IgD-negative memory B cell (primary cell): ENCODE measurements around the gene SEPTIN12. TPM values are rescaled to one million over a fixed set of nuclear protein-coding genes. Genes with fewer than 3 reads are reported as not detected.

Experiments
- polyA plus RNA-seq: library from polyadenylated mRNA; unstranded; fragments of 300-500 nt; fragmentation: Illumina TruSeq; gene quantifications from one replicate; pipeline ENCODE4 v1.2.3, GENCODE V29; 2021

Gene SEPTIN12
- polyA plus RNA-seq, 1 donor from 2014 or later, result not detected

Other genes starting within 250 kb of the SEPTIN12 start
- 28.5 TPM for gene CDIP1, start 249.6 kb downstream of the SEPTIN12 start, polyA plus RNA-seq
- gene C16orf96, start 232.0 kb downstream of the SEPTIN12 start, polyA plus RNA-seq, result 0.05 TPM
- gene UBALD1, start 173.5 kb downstream of the SEPTIN12 start, polyA plus RNA-seq, result 6.7 TPM
- gene MGRN1, start 163.5 kb downstream of the SEPTIN12 start, polyA plus RNA-seq, result 8.5 TPM
- gene NUDT16L1, start 94.8 kb downstream of the SEPTIN12 start, polyA plus RNA-seq, result 74.0 TPM
- gene ANKS3, start 54.1 kb downstream of the SEPTIN12 start, polyA plus RNA-seq, result 5.3 TPM
- 0.35 TPM for gene DNAAF8, start 53.8 kb downstream of the SEPTIN12 start, polyA plus RNA-seq
- gene ZNF500, start 21.2 kb downstream of the SEPTIN12 start, polyA plus RNA-seq, result 17.8 TPM
- gene SMIM22, start 7.0 kb upstream of the SEPTIN12 start, polyA plus RNA-seq, result not detected
- gene ROGDI, start 14.3 kb upstream of the SEPTIN12 start, polyA plus RNA-seq, result 4.0 TPM
- gene GLYR1, start 58.9 kb upstream of the SEPTIN12 start, polyA plus RNA-seq, result 44.2 TPM
- 15.9 TPM for gene UBN1, start 59.1 kb upstream of the SEPTIN12 start, polyA plus RNA-seq
- 0.55 TPM for gene PPL, start 148.8 kb upstream of the SEPTIN12 start, polyA plus RNA-seq
- 0.03 TPM for gene SEC14L5, start 170.0 kb upstream of the SEPTIN12 start, polyA plus RNA-seq
- gene NAGPA, start 245.6 kb upstream of the SEPTIN12 start, polyA plus RNA-seq, result 37.8 TPM